Activated naive CD8-positive, alpha-beta T cell treated with anti-CD3 and anti-CD28 coated beads for 36 hours (primary cell): ENCODE measurements around the gene UNC79. TPM values are rescaled to one million over a fixed set of nuclear protein-coding genes. Genes with fewer than 3 reads are reported as not detected.

ENCODE experiments used
- DNase-seq: peaks from one replicate; pipeline ENCODE4 v3.0.0; 2021
- H3K27ac Mint-ChIP-seq: one replicate; pipeline ENCODE4 v1.8.0; 2022; ENCODE audit warnings: mild to moderate bottlenecking, moderate library complexity, mixed read lengths
- H3K27me3 Mint-ChIP-seq: one replicate; pipeline ENCODE4 v1.8.0; 2022; ENCODE audit warnings: mild to moderate bottlenecking, mixed read lengths
- H3K36me3 Mint-ChIP-seq: one replicate; pipeline ENCODE4 v1.8.0; 2021; ENCODE audit warnings: mild to moderate bottlenecking, mixed read lengths
- H3K4me1 Mint-ChIP-seq: one replicate; pipeline ENCODE4 v1.8.0; 2021; ENCODE audit warnings: mixed read lengths
- H3K4me3 Mint-ChIP-seq: one replicate; pipeline ENCODE4 v1.8.0; 2022; ENCODE audit warnings: mild to moderate bottlenecking, moderate library complexity, mixed read lengths
- H3K9me3 Mint-ChIP-seq: one replicate; pipeline ENCODE4 v1.8.0; 2022; ENCODE audit warnings: mixed read lengths
- total RNA-seq, 2 experiments: library from RNA; stranded (reverse); gene quantifications; one replicate each; pipeline ENCODE4 v1.2.3, GENCODE V29; 2021

Gene UNC79
- total RNA-seq, 2 experiments from 2014 or later: 0.04 TPM; not detected in 1

GRCh38 chr14:93741556-93742230 is 311.0 kb downstream of the UNC79 start:
- peaks cover 8% of the 10 kb centered on the region for H3K27me3 Mint-ChIP-seq
- no peaks in the 10 kb centered on the region for H3K36me3 Mint-ChIP-seq
- DNase-seq: no peak
- no peaks in the 10 kb centered on the region for H3K4me1 Mint-ChIP-seq
- no peaks in the 10 kb centered on the region for H3K9me3 Mint-ChIP-seq
- H3K27ac Mint-ChIP-seq: no peak overlapping the region
- H3K4me3 Mint-ChIP-seq: no peak overlapping the region

- H3K27me3 Mint-ChIP-seq: peaks cover 3% of the 10 kb centered on the region
- no peak for DNase-seq
- H3K27ac Mint-ChIP-seq: no peak overlapping the region
- H3K9me3 Mint-ChIP-seq: no peaks in the 10 kb centered on the region
- no peak overlapping the region for H3K4me3 Mint-ChIP-seq
- no peaks in the 10 kb centered on the region for H3K36me3 Mint-ChIP-seq
- H3K4me1 Mint-ChIP-seq: no peaks in the 10 kb centered on the region
Observed at GRCh38 chr14:93742761-93743160, 312.0 kb downstream of the UNC79 start.

GRCh38 chr14:93743270-93744060 is 312.7 kb downstream of the UNC79 start:
- H3K4me1 Mint-ChIP-seq: no peaks in the 10 kb centered on the region
- peaks cover 3% of the 10 kb centered on the region for H3K27me3 Mint-ChIP-seq
- no peak overlapping the region for H3K4me3 Mint-ChIP-seq
- H3K36me3 Mint-ChIP-seq: no peaks in the 10 kb centered on the region
- no peak overlapping the region for H3K27ac Mint-ChIP-seq
- no peaks in the 10 kb centered on the region for H3K9me3 Mint-ChIP-seq
- no peak for DNase-seq

GRCh38 chr14:93744176-93744575 is 313.4 kb downstream of the UNC79 start:
- Mint-ChIP-seq H3K36me3 (no peaks in the 10 kb centered on the region), H3K4me3 (no peak overlapping the region), H3K4me1 (no peaks in the 10 kb centered on the region), H3K9me3 (no peaks in the 10 kb centered on the region), H3K27ac (no peak overlapping the region), H3K27me3 (peaks cover 3% of the 10 kb centered on the region)
- no peak for DNase-seq

- H3K9me3 Mint-ChIP-seq: no peaks in the 10 kb centered on the region
- H3K27me3 Mint-ChIP-seq: peaks cover 3% of the 10 kb centered on the region
- H3K27ac Mint-ChIP-seq: no peak overlapping the region
- no peak for DNase-seq
- H3K4me1 Mint-ChIP-seq: no peaks in the 10 kb centered on the region
- no peaks in the 10 kb centered on the region for H3K36me3 Mint-ChIP-seq
- no peak overlapping the region for H3K4me3 Mint-ChIP-seq
Observed at GRCh38 chr14:93744876-93745275, 314.1 kb downstream of the UNC79 start.

GRCh38 chr14:93745603-93746273 is 315.0 kb downstream of the UNC79 start:
- no peak for DNase-seq

GRCh38 chr14:93747102-93747501 is 316.4 kb downstream of the UNC79 start:
- no peak for DNase-seq
- H3K36me3 Mint-ChIP-seq: no peaks in the 10 kb centered on the region
- peaks cover 3% of the 10 kb centered on the region for H3K27me3 Mint-ChIP-seq
- H3K4me3 Mint-ChIP-seq: no peak overlapping the region
- no peak overlapping the region for H3K27ac Mint-ChIP-seq
- no peaks in the 10 kb centered on the region for H3K4me1 Mint-ChIP-seq
- H3K9me3 Mint-ChIP-seq: no peaks in the 10 kb centered on the region

More at GRCh38 chr14:93745603-93746273, 315.0 kb downstream of the UNC79 start:
- Mint-ChIP-seq H3K36me3 (no peaks in the 10 kb centered on the region), H3K4me1 (no peaks in the 10 kb centered on the region), H3K27me3 (peaks cover 3% of the 10 kb centered on the region), H3K4me3 (no peak overlapping the region), H3K27ac (no peak overlapping the region), H3K9me3 (no peaks in the 10 kb centered on the region)

GRCh38 chr14:93747560-93747959 is 316.8 kb downstream of the UNC79 start:
- Mint-ChIP-seq H3K27ac (no peak overlapping the region), H3K4me3 (no peak overlapping the region), H3K36me3 (no peaks in the 10 kb centered on the region), H3K4me1 (no peaks in the 10 kb centered on the region), H3K27me3 (peaks cover 3% of the 10 kb centered on the region), H3K9me3 (no peaks in the 10 kb centered on the region)
- DNase-seq: no peak

- H3K27me3 Mint-ChIP-seq: no peaks in the 10 kb centered on the region
- H3K4me1 Mint-ChIP-seq: no peaks in the 10 kb centered on the region
- H3K4me3 Mint-ChIP-seq: no peak overlapping the region
- DNase-seq: no peak
- H3K9me3 Mint-ChIP-seq: no peaks in the 10 kb centered on the region
- H3K36me3 Mint-ChIP-seq: no peaks in the 10 kb centered on the region
- no peak overlapping the region for H3K27ac Mint-ChIP-seq
Observed at GRCh38 chr14:93748208-93749075, 317.7 kb downstream of the UNC79 start.

GRCh38 chr14:93749076-93749420 is 318.3 kb downstream of the UNC79 start:
- DNase-seq: no peak
- Mint-ChIP-seq H3K4me1 (no peaks in the 10 kb centered on the region), H3K9me3 (no peaks in the 10 kb centered on the region), H3K36me3 (no peaks in the 10 kb centered on the region), H3K4me3 (no peak overlapping the region), H3K27ac (no peak overlapping the region), H3K27me3 (no peaks in the 10 kb centered on the region)

GRCh38 chr14:93751946-93752655 is 321.4 kb downstream of the UNC79 start:
- H3K27me3 Mint-ChIP-seq: no peaks in the 10 kb centered on the region
- no peaks in the 10 kb centered on the region for H3K9me3 Mint-ChIP-seq
- H3K4me1 Mint-ChIP-seq: no peaks in the 10 kb centered on the region
- no peak overlapping the region for H3K4me3 Mint-ChIP-seq
- DNase-seq: no peak
- no peaks in the 10 kb centered on the region for H3K36me3 Mint-ChIP-seq
- H3K27ac Mint-ChIP-seq: no peak overlapping the region

- no peaks in the 10 kb centered on the region for H3K27me3 Mint-ChIP-seq
- H3K4me3 Mint-ChIP-seq: no peak overlapping the region
- no peaks in the 10 kb centered on the region for H3K4me1 Mint-ChIP-seq
- H3K9me3 Mint-ChIP-seq: no peaks in the 10 kb centered on the region
- no peak overlapping the region for H3K27ac Mint-ChIP-seq
- no peak for DNase-seq
- H3K36me3 Mint-ChIP-seq: no peaks in the 10 kb centered on the region
Observed at GRCh38 chr14:93752980-93753561, 322.3 kb downstream of the UNC79 start.

- Mint-ChIP-seq H3K4me3 (no peak overlapping the region), H3K36me3 (no peaks in the 10 kb centered on the region), H3K9me3 (no peaks in the 10 kb centered on the region)
Observed at GRCh38 chr14:93753647-93754046, 322.9 kb downstream of the UNC79 start.

GRCh38 chr14:93757206-93757605 is 326.5 kb downstream of the UNC79 start:
- peaks cover 15% of the 10 kb centered on the region for H3K27me3 Mint-ChIP-seq
- no peaks in the 10 kb centered on the region for H3K9me3 Mint-ChIP-seq
- no peaks in the 10 kb centered on the region for H3K36me3 Mint-ChIP-seq
- no peaks in the 10 kb centered on the region for H3K4me1 Mint-ChIP-seq
- H3K27ac Mint-ChIP-seq: no peak overlapping the region
- no peak overlapping the region for H3K4me3 Mint-ChIP-seq
- DNase-seq: no peak

More at GRCh38 chr14:93753647-93754046, 322.9 kb downstream of the UNC79 start:
- Mint-ChIP-seq H3K27ac (no peak overlapping the region), H3K27me3 (no peaks in the 10 kb centered on the region), H3K4me1 (no peaks in the 10 kb centered on the region)
- DNase-seq: no peak
